HCT116 (cell line): ENCODE measurements around the gene CCDC146.

Experiments used
- EZH2 ChIP-seq: fragments of 200-600 bp; sonication (generic); IDR thresholded peaks from 2 replicates; pipeline ENCODE4 v1.6.1; 2017; ENCODE audit warnings: antibody characterized with exemption, mixed run types
- SRF ChIP-seq: IDR thresholded peaks from 2 replicates; pipeline ENCODE4 v1.6.1; 2012; ENCODE audit warnings: low read depth
- YY1 ChIP-seq: IDR thresholded peaks from 2 replicates; pipeline ENCODE4 v1.6.1; 2011; ENCODE audit warnings: low read length, low read depth, moderate library complexity, mild to moderate bottlenecking; ENCODE audit not compliant: insufficient replicate concordance; ENCODE audit errors: extremely low read depth
- TF ChIP-seq, protein P1 (sequence below), 3 experiments: fragments of 200-600 bp in 1 of 3; sonication (generic) in 1 of 3; IDR thresholded peaks in 2 of 3; conservative IDR thresholded peaks in 1 of 3; 2 replicates each; pipeline ENCODE4 v1.5.1; 2012 to 2017; ENCODE audit warnings: low read depth in 2 of 3, low read length in 2 of 3, antibody characterized with exemption in 1 of 3, borderline replicate concordance in 1 of 3, control low read depth in 1 of 3, mild to moderate bottlenecking in 1 of 3, mixed read lengths in 1 of 3, mixed run types in 1 of 3, moderate library complexity in 1 of 3; ENCODE audit not compliant: insufficient read depth in 1 of 3

DNA sequence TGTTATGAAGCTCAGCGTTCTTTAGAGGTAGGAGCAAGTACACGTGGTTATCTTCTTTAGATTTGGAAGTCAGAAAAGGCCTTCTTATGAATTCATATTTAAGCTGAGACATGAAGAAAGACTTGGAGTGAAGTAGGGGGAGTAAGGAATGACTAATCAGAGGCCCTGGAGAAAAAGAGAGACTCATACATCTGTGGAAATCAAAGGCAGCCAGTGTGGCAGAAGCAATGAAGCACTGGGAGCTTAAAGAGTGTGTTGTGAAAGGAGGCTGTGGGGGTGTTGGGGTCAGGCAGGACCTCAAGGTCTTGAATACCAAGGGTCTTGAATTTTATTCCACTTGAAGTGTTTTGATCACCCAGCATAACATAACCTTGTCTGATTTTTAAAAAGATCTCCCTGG lies 112.9 kb downstream of the CCDC146 start:
- TF ChIP-seq, protein P1, sequence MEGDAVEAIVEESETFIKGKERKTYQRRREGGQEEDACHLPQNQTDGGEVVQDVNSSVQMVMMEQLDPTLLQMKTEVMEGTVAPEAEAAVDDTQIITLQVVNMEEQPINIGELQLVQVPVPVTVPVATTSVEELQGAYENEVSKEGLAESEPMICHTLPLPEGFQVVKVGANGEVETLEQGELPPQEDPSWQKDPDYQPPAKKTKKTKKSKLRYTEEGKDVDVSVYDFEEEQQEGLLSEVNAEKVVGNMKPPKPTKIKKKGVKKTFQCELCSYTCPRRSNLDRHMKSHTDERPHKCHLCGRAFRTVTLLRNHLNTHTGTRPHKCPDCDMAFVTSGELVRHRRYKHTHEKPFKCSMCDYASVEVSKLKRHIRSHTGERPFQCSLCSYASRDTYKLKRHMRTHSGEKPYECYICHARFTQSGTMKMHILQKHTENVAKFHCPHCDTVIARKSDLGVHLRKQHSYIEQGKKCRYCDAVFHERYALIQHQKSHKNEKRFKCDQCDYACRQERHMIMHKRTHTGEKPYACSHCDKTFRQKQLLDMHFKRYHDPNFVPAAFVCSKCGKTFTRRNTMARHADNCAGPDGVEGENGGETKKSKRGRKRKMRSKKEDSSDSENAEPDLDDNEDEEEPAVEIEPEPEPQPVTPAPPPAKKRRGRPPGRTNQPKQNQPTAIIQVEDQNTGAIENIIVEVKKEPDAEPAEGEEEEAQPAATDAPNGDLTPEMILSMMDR (IDR thresholded peaks at IDR 0.05 in 2 of 3, conservative IDR thresholded peaks at IDR 0.05 in 1 of 3; ENCODE audit: borderline replicate concordance in 1 of 3, insufficient read depth in 1 of 3, low read depth in 2 of 3, low read length in 2 of 3), result no peak
- TF ChIP-seq SRF, result no peak
- TF ChIP-seq EZH2, result no peak
- TF ChIP-seq YY1, result no peak
